GM12878 (cell line): ENCODE measurements around the gene ZNF483. TPM values are rescaled to one million over a fixed set of nuclear protein-coding genes. Genes with fewer than 3 reads are reported as not detected.

Source experiments
- ATAC-seq: fragments of 200-7000 bp; cut with Tn5 transposase; 3 replicates; pipeline ENCODE4 v1.9.1; 2020; ENCODE audit warnings: mild to moderate bottlenecking, moderate library complexity
- BruUV-seq: library from RNA; stranded (reverse); fragments of 400-500 nt; replicated peaks from 2 replicates; lab custom pipeline; 2021; lab: Mats Ljungman, UMichigan
- CTCF ChIA-PET: fragments of 300-600 bp; sonication (Branson Sonifier 250); formaldehyde crosslinking; extraction: SDS; loops from one replicate; lab custom pipeline; 2021; ENCODE audit warnings: inconsistent platforms; lab: Yijun Ruan, JAX
- POLR2A ChIA-PET: fragments of 350-600 bp; formaldehyde crosslinking; extraction: SDS; loops from one replicate; lab custom pipeline; 2021; ENCODE audit warnings: inconsistent platforms; lab: Charles Lee
- RAD21 ChIA-PET: fragments of 300-600 bp; sonication (Branson Sonifier 250); formaldehyde crosslinking; loops from one replicate; lab custom pipeline; 2023; ENCODE audit warnings: antibody characterized with exemption; ENCODE audit not compliant: unreplicated experiment; lab: Charles Lee
- SMC1A ChIA-PET: fragments of 300-600 bp; sonication (Branson Sonifier 250); formaldehyde crosslinking; loops from one replicate; lab custom pipeline; 2023; ENCODE audit not compliant: unreplicated experiment, uncharacterized antibody; lab: Charles Lee
- DNase-seq: peaks from one replicate; pipeline ENCODE4 v3.0.0-alpha.2; 2011; ENCODE audit warnings: low read depth, low spot score
- FAIRE-seq: peaks from 3 replicates; lab custom pipeline; 2011; peaks lifted over from hg19 to GRCh38; lab: Jason Lieb, UNC
- H2AFZ ChIP-seq: 2 replicates; pipeline ENCODE4 v1.6.0; 2011; ENCODE audit warnings: low read depth, low read length, control low read depth; ENCODE audit not compliant: control insufficient read depth
- H3K27ac ChIP-seq: 2 replicates; pipeline ENCODE4 v1.5.1; 2011; ENCODE audit warnings: control low read depth; ENCODE audit not compliant: control insufficient read depth, insufficient read depth
- H3K27me3 ChIP-seq, 2 experiments: replicated peaks in 1 of 2; 2 replicates each; pipeline versions ENCODE4 v1.6.0 to v1.6.1; 2011; ENCODE audit warnings: low read length in 1 of 2; ENCODE audit not compliant: control insufficient read depth in 2 of 2, insufficient read depth in 2 of 2
- H3K36me3 ChIP-seq, 2 experiments: 2 replicates each; pipeline ENCODE4 v1.5.1; 2011; ENCODE audit warnings: low read length in 1 of 2; ENCODE audit not compliant: control insufficient read depth in 2 of 2, insufficient read depth in 2 of 2
- H3K4me1 ChIP-seq: 2 replicates; pipeline ENCODE4 v1.6.1; 2011; ENCODE audit warnings: mild to moderate bottlenecking, low read length, moderate library complexity, mixed read lengths; ENCODE audit not compliant: control insufficient read depth, insufficient read depth
- H3K4me2 ChIP-seq: 2 replicates; pipeline ENCODE4 v1.6.0; 2011; ENCODE audit warnings: control low read depth; ENCODE audit not compliant: control insufficient read depth, insufficient read depth
- H3K4me3 ChIP-seq: fragments of 200-600 bp; sonication (generic); 2 replicates; pipeline ENCODE4 v1.5.1; 2016
- H3K79me2 ChIP-seq: 2 replicates; pipeline ENCODE4 v1.6.0; 2011; ENCODE audit warnings: low read length; ENCODE audit not compliant: control insufficient read depth, insufficient read depth
- H3K9ac ChIP-seq: 2 replicates; pipeline ENCODE4 v1.8.0; 2011; ENCODE audit warnings: low read length, control low read depth, mixed read lengths; ENCODE audit not compliant: control insufficient read depth, insufficient read depth
- H3K9me3 ChIP-seq: replicated peaks from 3 replicates; pipeline ENCODE4 v1.5.1; 2011; ENCODE audit warnings: mild to moderate bottlenecking, low read length; ENCODE audit not compliant: control insufficient read depth, insufficient read depth
- H4K20me1 ChIP-seq: 2 replicates; pipeline ENCODE4 v1.6.0; 2011; ENCODE audit not compliant: control insufficient read depth, insufficient read depth
- CBFB ChIP-seq: IDR thresholded peaks from 2 replicates; pipeline ENCODE4 v1.6.1; 2016; ENCODE audit warnings: antibody characterized with exemption, low read depth
- EED ChIP-seq: sonication (generic); IDR thresholded peaks from 2 replicates; pipeline ENCODE4 v1.6.1; 2016; ENCODE audit warnings: antibody characterized with exemption, low read depth
- EGR1 ChIP-seq, 2 experiments: IDR thresholded peaks; 1 replicate in 1 of 2; 2 replicates in 1 of 2; pipeline ENCODE4 v1.6.1; 2011 to 2012; ENCODE audit warnings: low read depth in 2 of 2, low read length in 2 of 2, borderline replicate concordance in 1 of 2, mild to moderate bottlenecking in 1 of 2, moderate library complexity in 1 of 2
- IRF4 ChIP-seq: IDR thresholded peaks from 2 replicates; pipeline ENCODE4 v1.6.1; 2011; ENCODE audit warnings: low read depth, low read length
- RAD21 ChIP-seq: IDR thresholded peaks from 2 replicates; pipeline ENCODE4 v1.6.1; 2011; ENCODE audit warnings: mild to moderate bottlenecking, low read depth, low read length, moderate library complexity; ENCODE audit not compliant: insufficient read depth
- SMC3 ChIP-seq: IDR thresholded peaks from 2 replicates; pipeline ENCODE4 v1.6.1; 2011; ENCODE audit warnings: low read length, improper control_type of control experiment, borderline replicate concordance
- YY1 ChIP-seq: IDR thresholded peaks from 2 replicates; pipeline ENCODE4 v1.6.1; 2011; ENCODE audit warnings: low read depth, mild to moderate bottlenecking, low read length
- ZNF384 ChIP-seq: IDR thresholded peaks from 2 replicates; pipeline ENCODE4 v1.6.1; 2012; ENCODE audit warnings: low read depth, mild to moderate bottlenecking, low read length, improper control_type of control experiment, borderline replicate concordance
- WGBS: methylation state at CpG from one replicate; pipeline ENCODE4 v1.1.6; 2016; ENCODE audit warnings: low lambda C conversion rate; ENCODE audit not compliant: insufficient replicate concordance, insufficient coverage; ENCODE audit errors: missing lambda C conversion rate; 5-methylcytosine and 5-hydroxymethylcytosine counted together
- in situ Hi-C: fragments of 300-500 bp; cut with MboI; formaldehyde crosslinking; loops from 9 replicates; pipeline ENCODE4 v1.14.3; 2018; ENCODE audit warnings: mixed read lengths
- intact Hi-C: fragments of 100-400 bp; cut with micrococcal nuclease; formaldehyde crosslinking; loops from one replicate; pipeline ENCODE4 v1.14.2; 2022; ENCODE audit not compliant: unreplicated experiment
- polyA plus RNA-seq, 11 experiments: library from polyadenylated mRNA; depleted of rRNA in 4 of 11; unstranded in 6 of 11; stranded (reverse) in 5 of 11; fragments of >200 nt; fragmentation: Nextera tagmentation in 4 of 11; fragmentation: Illumina TruSeq in 1 of 11; extraction: Ambion mirVana in 4 of 11; extraction: Trizol in 1 of 11; gene quantifications; 1 replicate in 1 of 11; 2 replicates in 10 of 11; pipeline versions ENCODE4 v1.2.1 to v1.2.3, GENCODE V29; 2011 to 2016; ENCODE audit warnings: inconsistent platforms in 2 of 11, missing spikeins in 2 of 11, low read depth in 1 of 11
- total RNA-seq, 4 experiments: library from RNA; depleted of rRNA in 3 of 4; stranded (reverse); fragments of >200 nt in 3 of 4; fragmentation: Illumina TruSeq in 1 of 4; extraction: Trizol in 1 of 4; gene quantifications; 2 replicates each; pipeline versions ENCODE4 v1.2.1 to v1.2.3, GENCODE V29; 2013 to 2021
- TF ChIP-seq, protein P1 (sequence below), 3 experiments: IDR thresholded peaks in 2 of 3; conservative IDR thresholded peaks in 1 of 3; 2 replicates each; pipeline ENCODE4 v1.5.1; 2011; ENCODE audit warnings: low read depth in 3 of 3, low read length in 3 of 3, mild to moderate bottlenecking in 3 of 3, control low read depth in 2 of 3, moderate library complexity in 2 of 3, inconsistent platforms in 1 of 3, mixed read lengths in 1 of 3; ENCODE audit not compliant: control insufficient read depth in 2 of 3, insufficient read depth in 1 of 3; ENCODE audit errors: extremely low read depth in 1 of 3

The ZNF483 gene
- total and polyA plus RNA-seq, 10 of the 15 experiments (the other 5 are each of a cell fraction or from before 2014, with no cell fraction given) = 0.03 to 0.76 (median 0.26) TPM; not detected in 1

DNA sequence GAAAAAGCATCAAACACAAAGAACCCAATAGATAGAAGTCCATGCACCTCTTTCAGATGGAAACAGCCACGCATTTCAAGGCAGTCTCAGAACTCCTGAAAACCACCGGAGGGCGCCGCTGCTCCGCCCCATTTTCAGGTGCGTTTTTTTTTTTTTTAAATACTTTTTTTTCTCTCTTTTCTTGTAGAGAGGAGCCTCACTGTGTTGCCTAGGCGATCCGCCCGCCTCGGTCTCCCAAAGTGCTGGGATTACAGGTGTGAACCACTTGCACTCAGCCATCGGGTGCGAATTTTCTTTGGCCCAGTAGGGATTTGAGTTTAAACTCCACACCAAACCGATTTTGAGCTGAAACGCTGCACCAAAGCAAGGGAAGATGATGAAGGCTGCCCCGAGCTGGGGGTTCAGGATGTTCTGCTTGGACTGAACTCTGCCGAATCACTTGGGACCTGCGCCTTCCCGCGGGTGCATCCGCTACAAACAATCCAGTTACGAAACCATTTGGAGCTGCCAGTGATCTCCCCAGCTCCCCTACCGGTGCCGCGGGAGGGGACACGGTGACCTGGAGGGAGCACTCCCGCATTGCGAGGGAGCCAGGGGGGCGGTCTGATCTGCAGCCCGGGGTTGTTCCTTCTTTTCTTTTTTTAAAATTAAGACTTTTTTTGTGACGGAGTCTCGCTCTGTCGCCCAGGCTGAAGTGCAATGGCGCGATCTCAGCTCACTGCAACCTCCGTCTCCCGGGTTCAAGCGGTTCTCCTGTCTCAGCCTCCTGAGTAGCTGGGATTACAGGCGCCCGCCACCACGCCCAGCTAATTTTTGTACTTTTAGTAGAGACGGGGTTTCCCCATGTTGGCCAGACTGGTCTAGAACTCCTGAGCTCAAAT, 73.1 kb downstream of the ZNF483 start:
- peak overlapping the region; percentile 95 for H3K4me2 ChIP-seq
- H4K20me1 ChIP-seq = no peaks in the 10 kb centered on the region; the same call in 1 of the 2 replicates
- WGBS = 11% methylated on average over 40 of the region's 41 CpGs
- TF ChIP-seq EGR1 (IDR thresholded peaks at IDR 0.05; ENCODE audit: borderline replicate concordance in 1 of 2, low read depth in 2 of 2, low read length in 2 of 2) (no peak), YY1 (0 out of 2 replicates have a peak, but pooled peaks have one; percentile 38), IRF4 (no peak), ZNF384 (peak; percentile 90), CBFB (no peak), RAD21 (peak; percentile 74), EED (0 out of 2 replicates have a peak, but pooled peaks have one; percentile 5), SMC3 (peak; percentile 21; the same call in 1 of the 2 replicates)
- TF ChIP-seq, protein P1, sequence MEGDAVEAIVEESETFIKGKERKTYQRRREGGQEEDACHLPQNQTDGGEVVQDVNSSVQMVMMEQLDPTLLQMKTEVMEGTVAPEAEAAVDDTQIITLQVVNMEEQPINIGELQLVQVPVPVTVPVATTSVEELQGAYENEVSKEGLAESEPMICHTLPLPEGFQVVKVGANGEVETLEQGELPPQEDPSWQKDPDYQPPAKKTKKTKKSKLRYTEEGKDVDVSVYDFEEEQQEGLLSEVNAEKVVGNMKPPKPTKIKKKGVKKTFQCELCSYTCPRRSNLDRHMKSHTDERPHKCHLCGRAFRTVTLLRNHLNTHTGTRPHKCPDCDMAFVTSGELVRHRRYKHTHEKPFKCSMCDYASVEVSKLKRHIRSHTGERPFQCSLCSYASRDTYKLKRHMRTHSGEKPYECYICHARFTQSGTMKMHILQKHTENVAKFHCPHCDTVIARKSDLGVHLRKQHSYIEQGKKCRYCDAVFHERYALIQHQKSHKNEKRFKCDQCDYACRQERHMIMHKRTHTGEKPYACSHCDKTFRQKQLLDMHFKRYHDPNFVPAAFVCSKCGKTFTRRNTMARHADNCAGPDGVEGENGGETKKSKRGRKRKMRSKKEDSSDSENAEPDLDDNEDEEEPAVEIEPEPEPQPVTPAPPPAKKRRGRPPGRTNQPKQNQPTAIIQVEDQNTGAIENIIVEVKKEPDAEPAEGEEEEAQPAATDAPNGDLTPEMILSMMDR (IDR thresholded peaks at IDR 0.05 in 2 of 3, conservative IDR thresholded peaks at IDR 0.05 in 1 of 3; ENCODE audit: control insufficient read depth in 2 of 3, extremely low read depth in 1 of 3, insufficient read depth in 1 of 3, low read depth in 3 of 3, low read length in 3 of 3) = peak; percentile 52 to 67 (median 54); a peak in 5 of 6 replicates
- H3K27me3 ChIP-seq = peaks cover 0 to 4% of the 10 kb centered on the region in 2 experiments; a peak in 2 of 4 replicates
- ChIA-PET SMC1A (interaction anchor here (0.6 to 1.3 kb wide), 8 partner anchors 14 to 474 kb away, joined by 3 to 7 read pairs (median 3); partner anchors contain the start of gene DNAJC25), CTCF (interaction anchor here (0.5 to 3.5 kb wide), 21 partner anchors 8 to 501 kb away, joined by 3 to 28 read pairs (median 3); no protein-coding TSS in a partner anchor), RAD21 (interaction anchor here (0.8 to 2.5 kb wide), 4 partner anchors 24 to 477 kb away, joined by 3 to 13 read pairs (median 6); no protein-coding TSS in a partner anchor), POLR2A (interaction anchor here (0.9 to 1.4 kb wide), 2 partner anchors 139 to 143 kb away, joined by 3 read pairs; no protein-coding TSS in a partner anchor)
- peak overlapping the region; percentile 79; the same call in 1 of the 2 replicates for H2AFZ ChIP-seq
- H3K36me3 ChIP-seq = no peaks in the 10 kb centered on the region
- DNase-seq = no peak
- in situ Hi-C loops = no loop called here
- H3K4me1 ChIP-seq = no peaks in the 10 kb centered on the region
- FAIRE-seq = no peak
- peak overlapping the region; percentile 78 for H3K4me3 ChIP-seq
- peak; percentile 75 for ATAC-seq
- H3K79me2 ChIP-seq = no peaks in the 10 kb centered on the region
- H3K9ac ChIP-seq = no peak overlapping the region
- no TSS peak for BruUV-seq
- no peak overlapping the region for H3K27ac ChIP-seq
- intact Hi-C loops = loop anchor here (2.0 kb wide), 1 partner anchor 93 kb away; no protein-coding TSS in a partner anchor
- H3K9me3 ChIP-seq = no peaks in the 10 kb centered on the region
